Heart right ventricle (tissue), 16 donors: ENCODE data around the gene GID8. TPM values are rescaled to one million over a fixed set of nuclear protein-coding genes. Genes with fewer than 3 reads are reported as not detected.

Source experiments
- ATAC-seq, 8 donors: fragments of 200-7000 bp; cut with Tn5 transposase; one replicate each; pipeline ENCODE4 v1.9.1; 2020; ENCODE audit warnings: mild to moderate bottlenecking in 8 of 8, moderate library complexity in 8 of 8, moderate number of reproducible peaks in 1 of 8
- DNase-seq, 2 donors: peaks; one replicate each; pipeline ENCODE4 v3.0.0-alpha.2; 2020
- H3K27ac ChIP-seq, 10 donors: fragments of 200-600 bp; sonication (generic) in 2 of 10; one replicate each; pipeline versions ENCODE4 v1.5.0 to v1.8.0; 2020 to 2022; ENCODE audit warnings: mild to moderate bottlenecking in 3 of 10
- H3K27me3 ChIP-seq, 7 donors: fragments of 200-600 bp; one replicate each; pipeline ENCODE4 v1.8.0; 2021 to 2022; ENCODE audit warnings: mild to moderate bottlenecking in 2 of 7
- H3K36me3 ChIP-seq, 9 donors: fragments of 200-600 bp; sonication (generic) in 1 of 9; one replicate each; pipeline versions ENCODE4 v1.5.0 to v1.8.0; 2020 to 2022; ENCODE audit warnings: mild to moderate bottlenecking in 2 of 9
- H3K4me1 ChIP-seq, 9 donors: fragments of 200-600 bp; sonication (generic) in 1 of 9; one replicate each; pipeline versions ENCODE4 v1.5.0 to v1.8.0; 2020 to 2022; ENCODE audit warnings: mild to moderate bottlenecking in 4 of 9
- H3K4me3 ChIP-seq, 10 donors: fragments of 200-600 bp; sonication (generic) in 2 of 10; one replicate each; pipeline versions ENCODE4 v1.5.0 to v1.8.0; 2020 to 2022; ENCODE audit warnings: mild to moderate bottlenecking in 7 of 10, moderate library complexity in 2 of 10
- H3K9me3 ChIP-seq, 11 donors: fragments of 200-600 bp in 10 of 11; sonication (generic) in 2 of 11; one replicate each; pipeline versions ENCODE4 v1.5.0 to v1.8.0; 2013 to 2022; ENCODE audit warnings: mild to moderate bottlenecking in 2 of 11, control low read depth in 1 of 11, moderate library complexity in 1 of 11
- WGBS, 2 donors: extraction: QIAGEN DNeasy Blood & Tissue Kit; methylation state at CpG; one replicate each; pipeline ENCODE4 v1.1.7; 2013; ENCODE audit warnings: inconsistent platforms in 1 of 2; 5-methylcytosine and 5-hydroxymethylcytosine counted together
- intact Hi-C, 10 donors: fragments of 100-400 bp; cut with DNase I; formaldehyde crosslinking; loops; one replicate each; pipeline versions ENCODE4 v1.11.1 to v1.14.2; 2022
- polyA plus RNA-seq, 2 donors: library from polyadenylated mRNA; stranded (reverse); fragments of 200-250 nt; gene quantifications; one replicate each; pipeline ENCODE4 v1.2.3, GENCODE V29; 2013
- total RNA-seq, 10 donors: library from RNA; stranded (reverse); fragmentation: NEBNext Ultra II Directional in 3 of 10; extraction: Animal tissue kit (Norgen Biotek cat#: 25700) in 3 of 10; gene quantifications; one replicate each; pipeline versions ENCODE4 v1.2.1 to v1.2.4, GENCODE V29; 2021 to 2023
- TF ChIP-seq, protein P1 (sequence below), 9 donors: fragments of 200-600 bp; sonication (generic) in 2 of 9; IDR thresholded peaks; one replicate each; pipeline versions ENCODE4 v1.5.0 to v1.8.0; 2021 to 2022; ENCODE audit warnings: antibody characterized with exemption in 9 of 9, mild to moderate bottlenecking in 5 of 9, moderate library complexity in 1 of 9
- donor health status: Arrhythmogenic right ventricular cardiomyopathy.
- donor health status: ischemic (EF 13 %, LVEDD 7.1; RV severe dilation, severe dysfunction).
- donor health status: healthy with polysubstance abuse.
- donor health status: DM: no; HTN: yes; CAD: no.
- donor health status: DM: no; HTN: no; CAD: no.
- donor health status: ischemic (EF 25% LVEDD 6.9; RV normal size, moderate dysfunction).
- donor health status: ischemic (EF 25% LVEDD 5.7; RV mildly dilated, moderate dysfunction).
- donor health status: healthy.
- donor health status: DM: yes; HTN: yes; CAD: no.
- donor health status: Ischemic cardiomyopathy.
- donor health status: ischemic (EF 35%, LVEDD 5.7; RV mildly dilated, moderate dysfunction).
- donor health status: nonischemic (EF 11% LVEDD 7.7; RV severe dilation, severe dysfunction).
- donor health status: DM: yes; HTN: yes; CAD: no.
- donor health status: PGD.
- donor health status: ischemic (EF 29% LVEDD 5.4; RV normal size, mild dysfunction).
- donor health status: nonischemic (EF 23%, LVEDD 6.1; RV moderate dilation, normal function).

GID8 gene
- total and polyA plus RNA-seq, 12 donors, result 7.0 to 19.9 (median 16.4) TPM

DNA sequence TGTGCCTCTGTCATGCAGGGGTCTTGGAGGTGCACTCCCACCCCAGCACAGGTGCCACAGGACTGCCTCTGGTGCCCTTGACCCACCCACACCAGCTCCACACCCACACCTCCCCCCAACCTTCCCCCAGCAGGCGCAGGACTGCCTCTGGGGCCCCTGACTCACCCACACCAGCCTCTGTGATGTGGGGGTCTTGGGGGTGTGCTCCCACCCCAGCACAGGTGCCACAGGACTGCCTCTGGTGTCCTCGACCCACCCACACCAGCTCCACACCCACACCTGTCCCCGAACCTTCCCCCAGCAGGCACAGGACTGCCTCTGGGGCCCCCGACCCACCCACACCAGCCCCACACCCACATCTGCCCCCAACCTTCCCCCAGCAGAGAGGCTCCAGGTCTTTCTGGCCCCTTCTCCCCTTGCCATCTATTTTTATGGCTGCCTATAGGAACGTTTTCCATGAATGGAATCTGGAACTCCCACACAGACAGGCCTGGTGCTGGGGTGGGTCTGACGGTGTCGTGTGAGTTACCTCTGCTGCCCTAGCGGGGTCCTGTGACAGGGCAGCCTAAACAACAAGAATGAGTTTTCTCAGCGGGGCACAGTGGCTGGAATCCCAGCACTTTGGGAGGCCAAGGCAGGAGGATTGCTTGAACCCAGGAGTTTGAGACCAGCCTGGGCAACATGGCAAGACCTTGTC is 38.0 kb downstream of the GID8 start:
- Histone ChIP-seq H3K4me1 (peaks cover 0 to 19% (median 8%) of the 10 kb centered on the region in 9 donors), H3K36me3 (no peaks in the 10 kb centered on the region), H3K27me3 (peaks cover 18 to 97% (median 87%) of the 10 kb centered on the region in 7 donors), H3K4me3 (no peak overlapping the region), H3K9me3 (no peaks in the 10 kb centered on the region), H3K27ac (no peak overlapping the region)
- whole genome bisulfite sequencing, 2 donors, result 67 to 69% methylated on average over 8 to 9 of the region's 9 CpGs
- DNase-seq (no peak), ATAC-seq (no peak)
- TF ChIP-seq, protein P1, sequence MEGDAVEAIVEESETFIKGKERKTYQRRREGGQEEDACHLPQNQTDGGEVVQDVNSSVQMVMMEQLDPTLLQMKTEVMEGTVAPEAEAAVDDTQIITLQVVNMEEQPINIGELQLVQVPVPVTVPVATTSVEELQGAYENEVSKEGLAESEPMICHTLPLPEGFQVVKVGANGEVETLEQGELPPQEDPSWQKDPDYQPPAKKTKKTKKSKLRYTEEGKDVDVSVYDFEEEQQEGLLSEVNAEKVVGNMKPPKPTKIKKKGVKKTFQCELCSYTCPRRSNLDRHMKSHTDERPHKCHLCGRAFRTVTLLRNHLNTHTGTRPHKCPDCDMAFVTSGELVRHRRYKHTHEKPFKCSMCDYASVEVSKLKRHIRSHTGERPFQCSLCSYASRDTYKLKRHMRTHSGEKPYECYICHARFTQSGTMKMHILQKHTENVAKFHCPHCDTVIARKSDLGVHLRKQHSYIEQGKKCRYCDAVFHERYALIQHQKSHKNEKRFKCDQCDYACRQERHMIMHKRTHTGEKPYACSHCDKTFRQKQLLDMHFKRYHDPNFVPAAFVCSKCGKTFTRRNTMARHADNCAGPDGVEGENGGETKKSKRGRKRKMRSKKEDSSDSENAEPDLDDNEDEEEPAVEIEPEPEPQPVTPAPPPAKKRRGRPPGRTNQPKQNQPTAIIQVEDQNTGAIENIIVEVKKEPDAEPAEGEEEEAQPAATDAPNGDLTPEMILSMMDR (IDR thresholded peaks at IDR 0.05), result no peak
- intact Hi-C loops, result no loop called here

DNA sequence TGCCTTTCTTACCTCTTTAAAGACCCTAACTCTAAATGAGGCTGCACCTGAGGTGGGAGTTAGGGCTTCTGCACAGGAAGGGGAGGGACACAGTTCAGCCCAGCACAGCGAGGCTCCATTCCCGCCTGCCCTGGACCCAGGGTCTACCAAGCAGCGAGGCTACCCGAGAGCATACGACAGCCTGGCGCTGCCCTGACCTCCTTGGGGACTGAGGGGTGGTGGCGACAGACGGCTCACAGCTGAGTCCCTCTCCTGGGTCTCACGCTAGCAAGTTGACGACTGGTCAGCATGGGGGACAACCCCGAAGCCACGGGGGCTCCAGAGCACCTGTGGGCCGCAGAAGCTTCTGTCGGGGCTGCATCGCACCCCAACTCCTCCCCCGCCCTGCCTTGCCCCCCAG is 38.9 kb downstream of the GID8 start:
- no peak for ATAC-seq

DNA sequence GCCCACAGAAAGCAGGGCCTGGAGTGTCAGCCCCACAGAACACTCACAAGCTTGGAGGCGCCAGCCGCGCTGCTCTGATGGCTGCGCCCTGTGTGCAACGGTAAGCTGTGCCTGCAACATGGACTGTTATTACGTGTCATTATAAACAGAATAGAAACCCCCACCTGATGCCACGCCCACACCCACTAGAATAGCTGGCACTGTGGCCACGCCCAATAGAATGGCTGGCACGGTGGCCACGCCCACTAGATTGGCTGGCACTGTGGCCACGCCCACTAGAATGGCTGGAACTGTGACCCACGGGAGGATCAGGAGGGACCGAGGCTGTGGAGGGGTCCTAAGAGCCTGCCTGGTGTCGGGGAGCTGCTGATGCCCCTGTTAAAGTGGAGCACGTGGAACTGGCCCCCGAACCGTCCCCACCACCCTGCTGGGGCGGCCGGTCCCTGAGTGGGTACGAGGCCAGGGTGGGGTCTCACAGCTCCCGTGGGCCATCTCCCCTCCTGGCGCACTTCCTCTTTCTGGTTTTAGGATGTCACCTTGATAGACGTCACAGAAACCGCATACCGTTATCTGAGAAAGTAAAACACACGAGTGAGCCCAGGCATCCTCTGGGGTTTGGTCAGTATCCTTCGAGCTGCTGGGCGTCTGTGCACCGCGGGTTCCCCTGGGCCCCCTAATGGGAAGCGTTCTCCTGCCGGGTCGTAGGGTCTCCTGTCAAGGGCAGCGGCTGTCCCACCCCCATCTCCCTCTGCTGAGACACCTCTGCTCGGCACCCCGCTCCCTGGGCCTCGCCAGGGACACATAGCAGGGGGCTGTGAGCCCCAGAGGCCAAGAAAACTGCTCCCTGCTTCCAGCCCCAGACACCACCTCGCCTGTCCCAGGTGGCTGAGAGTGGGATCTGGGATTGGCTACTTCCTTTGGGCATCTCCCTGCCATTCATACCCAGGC is 39.9 kb downstream of the GID8 start:
- no peaks in the 10 kb centered on the region for H3K9me3 ChIP-seq
- H3K36me3 ChIP-seq, result no peaks in the 10 kb centered on the region
- intact Hi-C loops, result no loop called here
- peaks cover 16 to 100% (median 97%) of the 10 kb centered on the region in 7 donors for H3K27me3 ChIP-seq
- WGBS, 2 donors, result 69 to 71% methylated on average over 38 of the region's 38 CpGs
- peaks cover 0 to 13% (median 3%) of the 10 kb centered on the region in 9 donors for H3K4me1 ChIP-seq
- ATAC-seq (no peak), DNase-seq (no peak)
- no peak overlapping the region for H3K27ac ChIP-seq
- TF ChIP-seq, protein P1 (IDR thresholded peaks at IDR 0.05), result no peak
- H3K4me3 ChIP-seq, result no peak overlapping the region

More for the DNA sequence above, 38.9 kb downstream of the GID8 start:
- Histone ChIP-seq H3K9me3 (no peaks in the 10 kb centered on the region), H3K4me1 (peaks cover 0 to 19% (median 8%) of the 10 kb centered on the region in 9 donors), H3K27ac (no peak overlapping the region), H3K4me3 (no peak overlapping the region), H3K27me3 (peaks cover 18 to 98% (median 92%) of the 10 kb centered on the region in 7 donors), H3K36me3 (no peaks in the 10 kb centered on the region)
- 82 to 86% methylated on average over 16 of the region's 16 CpGs for WGBS, 2 donors
- no peak for DNase-seq
- intact Hi-C loops, result no loop called here
- TF ChIP-seq, protein P1 (IDR thresholded peaks at IDR 0.05), result no peak

DNA sequence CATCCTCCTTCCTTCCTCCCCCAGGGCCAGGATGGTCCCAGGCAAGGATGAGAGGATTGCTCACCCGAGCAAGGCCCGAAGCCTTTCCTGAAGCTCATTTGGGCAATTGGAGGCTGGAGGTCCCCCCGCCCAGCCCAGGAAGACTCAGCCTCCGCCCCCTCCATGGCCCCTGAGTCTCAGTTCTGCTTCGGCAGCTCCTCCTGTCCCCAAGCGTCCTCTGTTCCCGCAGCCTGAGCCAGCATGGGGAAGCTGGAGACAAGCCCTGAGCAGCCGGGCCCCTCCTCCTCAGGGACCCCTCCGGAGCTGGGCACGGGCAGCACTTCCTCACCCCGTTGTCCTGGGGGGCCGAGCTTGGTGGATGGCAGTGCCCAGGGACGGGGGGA is 40.6 kb downstream of the GID8 start:
- H3K4me1 ChIP-seq, result peaks cover 0 to 10% (median 0%) of the 10 kb centered on the region in 9 donors
- TF ChIP-seq, protein P1 (IDR thresholded peaks at IDR 0.05), result no peak
- no peaks in the 10 kb centered on the region for H3K9me3 ChIP-seq
- no peaks in the 10 kb centered on the region for H3K36me3 ChIP-seq
- H3K4me3 ChIP-seq, result no peak overlapping the region
- ATAC-seq, result peak in 1 of 8 donors; percentile 26
- WGBS, 2 donors, result 60 to 61% methylated on average over 13 of the region's 13 CpGs
- intact Hi-C loops, result no loop called here
- H3K27ac ChIP-seq, result no peak overlapping the region
- no peak for DNase-seq
- peaks cover 10 to 100% (median 96%) of the 10 kb centered on the region in 7 donors for H3K27me3 ChIP-seq
